ENCODE results near the gene VPS37B.

Gene VPS37B

GRCh38 chr12:122866379-122866778 lies 29.5 kb downstream of the VPS37B start:
- DNase-seq (ENCODE audit: low read depth in 2 of 2), result no peak

DNA sequence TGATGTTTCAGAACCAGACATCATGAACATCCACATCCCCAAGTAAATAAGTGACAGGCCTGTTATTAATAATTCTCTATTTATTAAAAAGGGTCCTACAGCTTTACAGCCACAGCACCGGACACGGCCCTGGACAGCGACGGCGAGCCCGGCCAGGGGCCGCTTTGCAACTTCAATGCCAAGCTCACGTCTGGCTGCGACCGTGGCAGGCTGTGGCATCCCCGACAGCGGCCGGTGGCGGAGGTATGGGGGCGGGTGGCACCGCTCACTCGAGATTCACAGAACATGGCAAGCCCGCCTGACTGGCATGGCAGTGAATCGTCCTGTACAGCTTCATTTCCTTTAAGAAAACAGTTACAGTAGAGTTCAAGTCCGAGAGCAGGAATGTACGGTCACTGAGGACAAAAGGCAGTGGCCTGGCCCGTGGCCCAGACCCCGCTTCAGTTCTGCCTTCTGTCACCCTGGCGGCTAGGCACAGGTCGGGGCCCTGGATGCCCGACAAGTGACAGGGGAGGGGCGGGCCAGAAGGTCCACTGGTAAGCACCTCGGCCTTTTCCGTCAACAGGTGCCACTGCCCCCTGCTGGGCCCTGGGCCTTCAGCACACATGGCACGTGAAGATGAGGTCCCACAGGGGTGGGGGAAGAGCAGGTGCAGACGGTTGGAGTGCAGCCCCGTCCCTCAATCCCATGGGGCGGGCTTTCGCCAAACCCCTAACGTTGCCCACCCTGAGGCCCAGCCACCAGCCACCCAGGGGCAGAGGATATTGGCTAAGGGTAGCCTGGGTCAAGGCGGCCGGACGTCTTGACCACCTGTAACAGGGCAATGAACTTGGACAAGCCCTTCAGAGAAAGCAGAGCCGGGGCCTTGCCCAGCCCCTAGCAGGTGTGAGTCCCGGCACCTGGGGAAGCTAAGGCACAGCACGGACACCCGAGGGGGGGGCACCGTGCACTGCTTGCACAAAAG lies 30.4 kb downstream of the VPS37B start:
- DNase-seq (ENCODE audit: low read depth in 2 of 2), result no peak

- no peak for DNase-seq (ENCODE audit: low read depth in 2 of 2)
Observed at GRCh38 chr12:122864894-122865253, 31.1 kb downstream of the VPS37B start.

DNA sequence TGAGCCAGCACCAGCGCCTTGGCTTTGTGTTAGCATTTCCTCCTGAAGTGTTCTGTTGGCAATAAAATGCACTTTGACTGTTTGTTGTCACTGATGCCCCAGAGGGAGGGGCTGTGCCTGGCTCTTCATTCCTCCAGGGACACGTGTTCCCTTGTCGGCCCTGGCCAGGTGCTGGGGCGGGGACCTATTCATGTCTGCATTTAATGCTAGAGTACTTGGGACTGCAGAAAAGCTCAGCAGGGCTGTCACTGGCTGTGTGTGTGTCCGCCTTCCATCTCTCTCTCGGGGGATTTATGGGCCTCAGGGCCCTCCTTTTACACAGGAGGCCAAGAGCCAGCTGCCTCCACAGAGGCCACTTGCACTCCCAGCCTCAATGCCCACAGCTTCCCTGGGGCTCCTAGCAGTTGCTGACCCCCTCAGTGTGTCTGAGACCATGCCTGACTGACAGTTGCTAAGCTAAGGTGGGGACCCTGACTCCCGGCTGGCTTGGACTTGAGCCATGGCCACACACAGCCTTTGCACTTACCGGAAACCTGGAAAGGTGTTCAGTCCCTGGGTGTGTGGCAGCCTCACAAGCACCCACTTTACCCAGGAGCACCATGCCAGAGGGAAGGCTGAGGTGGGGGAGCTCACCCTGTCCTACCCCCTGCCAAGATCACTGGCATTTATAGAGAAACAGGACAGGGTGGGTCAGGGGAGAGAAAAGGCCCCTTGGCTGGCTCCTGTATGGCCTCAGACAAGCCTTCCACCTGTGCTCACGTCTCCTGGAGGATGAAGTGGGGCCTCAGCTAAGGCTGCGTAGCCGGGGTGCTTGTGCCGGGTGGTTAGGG lies 32.8 kb downstream of the VPS37B start:
- DNase-seq (ENCODE audit: low read depth in 2 of 2), result no peak

DNA sequence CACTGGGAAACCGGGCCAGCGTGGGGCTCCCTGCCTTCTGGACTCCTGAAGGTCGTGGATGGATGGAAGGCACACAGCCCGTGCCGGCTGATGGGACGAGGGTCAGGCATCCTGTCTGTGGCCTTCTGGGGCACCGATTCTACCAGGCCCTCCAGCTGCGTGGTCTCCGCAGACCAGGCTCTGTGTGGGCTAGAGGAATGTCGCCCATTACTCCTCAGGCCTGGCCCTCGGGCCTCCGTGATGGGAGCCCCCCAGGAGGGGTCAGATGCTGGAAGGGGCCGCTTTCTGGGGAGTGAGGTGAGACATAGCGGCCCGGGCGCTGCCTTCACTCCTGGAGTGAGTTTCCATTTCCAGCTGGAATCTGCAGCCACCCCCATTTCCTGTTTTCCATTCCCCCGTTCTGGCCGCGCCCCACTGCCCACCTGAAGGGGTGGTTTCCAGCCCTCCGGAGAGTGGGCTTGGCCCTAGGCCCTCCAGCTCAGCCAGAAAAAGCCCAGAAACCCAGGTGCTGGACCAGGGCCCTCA lies 33.8 kb downstream of the VPS37B start:
- DNase-seq (ENCODE audit: low read depth in 2 of 2), result no peak

DNA sequence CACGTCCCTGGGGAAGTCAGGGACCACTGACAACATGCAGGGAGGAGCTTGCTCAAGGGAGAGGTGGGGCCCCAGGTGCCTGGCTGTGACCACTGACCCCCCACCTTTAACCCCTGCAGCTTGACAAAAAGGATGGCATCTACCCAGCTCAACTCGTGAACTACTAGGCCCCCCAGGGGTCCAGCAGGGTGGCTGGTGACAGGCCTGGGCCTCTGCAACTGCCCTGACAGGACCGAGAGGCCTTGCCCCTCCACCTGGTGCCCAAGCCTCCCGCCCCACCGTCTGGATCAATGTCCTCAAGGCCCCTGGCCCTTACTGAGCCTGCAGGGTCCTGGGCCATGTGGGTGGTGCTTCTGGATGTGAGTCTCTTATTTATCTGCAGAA lies 34.3 kb downstream of the VPS37B start:
- no peak for DNase-seq (ENCODE audit: low read depth in 2 of 2)

DNA sequence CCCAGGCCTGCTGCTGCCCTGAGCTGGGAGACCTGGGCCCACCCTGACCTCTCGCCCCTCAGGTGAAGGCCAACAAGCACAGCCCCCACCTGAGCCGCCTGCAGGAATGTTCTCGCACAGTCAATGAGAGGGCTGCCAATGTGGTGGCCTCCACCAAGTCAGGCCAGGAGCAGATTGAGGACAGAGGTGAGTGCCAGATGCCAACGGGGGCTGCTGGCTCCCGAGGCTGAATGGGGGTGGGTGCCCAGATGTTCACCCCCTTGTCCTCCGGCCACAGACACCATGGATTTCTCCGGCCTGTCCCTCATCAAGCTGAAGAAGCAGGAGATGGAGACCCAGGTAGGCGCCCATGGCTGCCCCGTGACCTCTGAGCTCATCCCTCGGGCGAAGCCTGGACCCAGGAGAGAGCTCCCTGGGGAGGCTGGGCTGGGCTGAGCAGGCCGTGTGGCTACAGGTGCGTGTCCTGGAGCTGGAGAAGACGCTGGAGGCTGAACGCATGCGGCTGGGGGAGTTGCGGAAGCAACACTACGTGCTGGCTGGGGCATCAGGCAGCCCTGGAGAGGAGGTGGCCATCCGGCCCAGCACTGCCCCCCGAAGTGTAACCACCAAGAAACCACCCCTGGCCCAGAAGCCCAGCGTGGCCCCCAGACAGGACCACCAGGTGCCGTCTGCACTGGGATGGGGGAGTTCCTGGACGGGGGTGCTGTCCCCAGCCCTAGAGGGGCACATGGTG lies 34.9 kb downstream of the VPS37B start:
- DNase-seq (ENCODE audit: low read depth in 2 of 2), result no peak

- peak; percentile 61 to 72 for DNase-seq (ENCODE audit: low read depth in 2 of 2)
Observed at GRCh38 chr12:122860040-122860853, 35.7 kb downstream of the VPS37B start.

DNA sequence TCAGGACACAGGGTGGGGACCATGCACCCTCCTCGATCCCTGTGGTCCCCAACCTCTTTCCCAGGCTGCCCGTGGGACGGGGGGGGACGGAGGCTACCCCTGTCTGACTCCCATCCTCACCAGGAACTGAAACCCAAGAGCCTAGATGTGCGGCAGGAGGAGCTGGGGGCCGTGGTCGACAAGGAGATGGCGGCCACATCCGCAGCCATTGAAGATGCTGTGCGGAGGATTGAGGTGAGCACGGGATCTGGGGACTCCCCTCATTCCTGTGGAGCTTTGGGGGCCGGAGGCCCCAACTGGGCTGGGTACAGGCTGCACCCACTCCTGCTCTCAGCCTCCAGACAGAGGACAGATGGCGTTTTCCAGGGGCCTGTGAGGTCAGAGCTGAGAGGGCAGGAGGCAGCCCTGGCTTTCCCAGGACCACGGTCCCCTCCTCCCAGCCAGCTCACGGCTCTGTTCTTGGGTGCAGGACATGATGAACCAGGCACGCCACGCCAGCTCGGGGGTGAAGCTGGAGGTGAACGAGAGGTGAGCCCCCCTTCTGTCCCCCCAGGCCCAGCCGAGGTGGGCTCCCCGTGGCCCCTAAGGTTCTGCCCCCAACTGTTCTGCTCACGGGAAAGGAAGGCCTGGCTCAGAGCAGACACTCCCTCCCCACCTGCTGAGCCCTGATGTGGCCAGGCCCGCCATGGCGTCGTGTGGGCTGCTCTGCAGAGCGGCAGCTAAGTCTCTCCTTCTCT lies 36.5 kb downstream of the VPS37B start:
- no peak for DNase-seq (ENCODE audit: low read depth in 2 of 2)

- no peak for DNase-seq (ENCODE audit: low read depth in 2 of 2)
Observed at GRCh38 chr12:122858591-122859302, 37.2 kb downstream of the VPS37B start.

- no peak for DNase-seq (ENCODE audit: low read depth in 2 of 2)
Observed at GRCh38 chr12:122858171-122858570, 37.8 kb downstream of the VPS37B start.

DNA sequence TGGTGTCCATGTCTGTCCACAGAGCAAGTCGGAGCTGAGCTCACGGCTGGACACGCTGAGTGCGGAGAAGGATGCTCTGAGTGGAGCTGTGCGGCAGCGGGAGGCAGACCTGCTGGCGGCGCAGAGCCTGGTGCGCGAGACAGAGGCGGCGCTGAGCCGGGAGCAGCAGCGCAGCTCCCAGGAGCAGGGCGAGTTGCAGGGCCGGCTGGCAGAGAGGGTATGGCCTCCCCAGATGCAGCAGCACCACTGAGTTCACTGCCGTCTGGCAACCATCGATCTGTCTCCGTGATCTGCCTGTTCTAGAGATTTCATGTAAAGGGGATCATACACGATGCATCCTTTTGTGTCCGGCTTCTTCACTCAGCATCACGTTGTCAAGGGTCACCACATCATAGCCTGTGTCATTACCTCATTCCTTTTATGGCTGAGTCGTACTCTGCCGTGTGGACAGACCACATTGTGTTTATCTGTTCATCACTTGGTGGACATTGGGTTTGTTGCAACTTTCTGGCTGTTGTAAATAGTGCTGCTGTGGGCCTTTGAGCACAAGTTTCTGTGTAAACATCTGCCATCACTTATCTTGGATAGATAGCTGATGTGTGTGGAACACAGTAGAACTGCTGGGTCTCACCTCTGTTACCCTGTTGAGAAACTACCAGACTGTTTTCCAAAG lies 38.8 kb downstream of the VPS37B start:
- no peak for DNase-seq (ENCODE audit: low read depth in 2 of 2)

DNA sequence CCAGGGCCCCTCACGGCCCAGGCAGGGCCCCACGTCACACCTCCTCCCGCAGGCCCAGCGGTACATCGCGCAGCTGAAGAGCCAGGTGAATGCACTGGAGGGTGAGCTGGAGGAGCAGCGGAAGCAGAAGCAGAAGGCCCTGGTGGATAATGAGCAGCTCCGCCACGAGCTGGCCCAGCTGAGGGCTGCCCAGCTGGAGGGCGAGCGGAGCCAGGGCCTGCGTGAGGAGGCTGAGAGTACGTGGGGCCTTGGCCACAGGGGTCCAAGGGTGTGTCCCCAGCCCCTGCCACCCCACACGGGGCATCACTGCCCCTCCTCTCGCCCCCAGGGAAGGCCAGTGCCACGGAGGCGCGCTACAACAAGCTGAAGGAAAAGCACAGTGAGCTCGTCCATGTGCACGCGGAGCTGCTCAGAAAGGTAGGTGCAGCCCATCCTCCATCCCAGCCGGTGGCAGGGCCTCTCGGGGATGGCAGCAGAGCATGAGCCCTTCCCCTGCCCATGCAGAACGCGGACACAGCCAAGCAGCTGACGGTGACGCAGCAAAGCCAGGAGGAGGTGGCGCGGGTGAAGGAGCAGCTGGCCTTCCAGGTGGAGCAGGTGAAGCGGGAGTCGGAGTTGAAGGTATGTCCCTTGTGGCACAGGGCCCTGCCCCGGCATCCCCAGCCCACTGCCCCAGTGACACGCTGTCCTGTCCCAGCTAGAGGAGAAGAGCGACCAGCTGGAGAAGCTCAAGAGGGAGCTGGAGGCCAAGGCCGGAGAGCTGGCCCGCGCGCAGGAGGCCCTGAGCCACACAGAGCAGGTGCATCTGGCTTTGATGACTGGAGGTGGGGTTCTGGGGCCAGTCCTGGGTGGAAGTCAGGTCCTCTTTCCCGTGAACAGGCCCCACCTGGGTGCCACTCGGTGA lies 39.7 kb downstream of the VPS37B start:
- no peak for DNase-seq (ENCODE audit: low read depth in 2 of 2)

DNA sequence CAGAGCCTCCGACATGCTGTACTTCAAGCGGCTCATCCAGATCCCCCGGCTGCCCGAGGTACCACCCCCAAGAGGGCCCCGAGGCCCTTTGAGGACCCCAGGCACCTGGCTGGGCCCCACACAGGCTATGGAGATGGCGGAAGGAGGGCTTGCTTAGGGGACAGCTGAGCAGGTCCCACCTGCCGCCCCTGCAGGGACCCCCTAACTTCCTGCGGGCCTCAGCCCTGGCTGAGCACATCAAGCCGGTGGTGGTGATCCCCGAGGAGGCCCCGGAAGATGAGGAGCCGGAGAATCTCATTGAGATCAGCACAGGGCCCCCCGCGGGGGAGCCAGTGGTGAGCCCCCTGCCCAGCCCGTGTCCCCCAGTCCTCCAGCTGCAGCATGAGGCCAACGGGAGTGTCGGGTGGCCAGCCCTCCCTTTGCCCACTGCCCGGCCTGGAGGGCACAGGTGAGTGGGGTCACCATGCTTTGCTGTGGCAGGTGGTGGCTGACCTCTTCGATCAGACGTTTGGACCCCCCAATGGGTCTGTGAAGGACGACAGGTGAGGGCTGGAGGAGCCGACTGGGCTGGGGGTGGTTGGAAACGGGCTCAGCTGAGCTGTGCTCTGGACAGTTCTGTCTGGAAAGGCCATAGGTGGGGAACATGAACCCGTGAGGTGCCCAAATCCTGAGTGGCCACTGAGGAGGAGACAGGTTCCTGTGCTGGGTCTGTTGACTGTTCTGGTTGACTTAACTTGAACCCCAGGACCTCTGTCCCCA lies 40.7 kb downstream of the VPS37B start:
- DNase-seq (ENCODE audit: low read depth in 2 of 2), result no peak

DNA sequence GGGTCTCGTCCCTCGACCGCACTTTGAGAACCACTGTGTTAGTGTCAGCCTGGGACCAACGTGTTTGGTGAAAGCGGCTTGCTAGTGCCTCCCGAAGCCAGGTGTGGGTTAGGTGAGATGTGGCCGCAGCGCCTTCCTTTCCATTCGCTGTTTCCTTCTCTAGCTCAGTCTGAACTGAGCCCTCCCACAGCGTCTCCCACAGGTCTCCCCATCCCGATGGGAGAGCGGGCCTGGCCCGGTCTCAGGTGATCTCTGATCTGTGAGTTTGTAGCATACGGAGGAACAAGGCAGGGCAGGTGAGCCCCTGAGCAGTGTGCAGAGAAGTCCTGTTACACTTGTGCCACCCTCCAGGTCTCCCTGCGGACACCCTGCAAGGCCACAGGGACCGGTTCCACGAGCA lies 41.4 kb downstream of the VPS37B start:
- DNase-seq (ENCODE audit: low read depth in 2 of 2), result no peak

- DNase-seq (ENCODE audit: low read depth in 2 of 2), result no peak
Observed at GRCh38 chr12:122853582-122854245, 42.2 kb downstream of the VPS37B start.
